Gastrocnemius medialis (tissue), 4 donors: Measurements from ENCODE around the gene DHRS9.

Experiments
- CTCF ChIP-seq, 5 experiments: fragments of 450-650 bp in 3 of 5; fragments of 200-600 bp in 2 of 5; sonication (generic) in 2 of 5; IDR thresholded peaks in 4 of 5; conservative IDR thresholded peaks in 1 of 5; 1 replicate in 4 of 5; 2 replicates in 1 of 5; pipeline ENCODE4 v1.5.1; 2016 to 2019; ENCODE audit warnings: antibody characterized with exemption in 5 of 5, mild to moderate bottlenecking in 3 of 5, moderate library complexity in 3 of 5
- POLR2A ChIP-seq, 2 donors: fragments of 450-650 bp; IDR thresholded peaks; one replicate each; pipeline ENCODE4 v1.6.1; 2017; ENCODE audit warnings: antibody characterized with exemption in 2 of 2, mild to moderate bottlenecking in 2 of 2, moderate library complexity in 2 of 2

DNA sequence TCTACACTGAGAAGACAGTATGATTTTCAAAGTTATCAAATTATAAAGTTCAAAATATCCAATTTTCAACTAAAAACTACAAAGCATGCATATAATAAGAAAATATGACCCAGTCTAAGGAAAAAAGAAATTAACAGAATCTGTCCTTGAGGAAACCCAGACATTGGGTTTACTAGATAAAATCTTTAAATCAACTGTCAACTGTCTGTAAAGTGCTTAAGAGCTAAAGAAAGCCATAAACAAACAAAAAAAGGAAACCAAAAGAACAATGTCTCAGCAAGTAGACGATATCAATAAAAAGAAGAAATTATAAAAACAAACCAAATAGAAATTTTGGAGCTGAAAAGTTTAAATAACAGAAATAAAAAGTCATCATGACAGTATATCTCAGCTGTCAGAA is 27.8 kb upstream of the DHRS9 start:
- no peak for TF ChIP-seq CTCF (IDR thresholded peaks at IDR 0.05 in 4 of 5, conservative IDR thresholded peaks at IDR 0.05 in 1 of 5)
- TF ChIP-seq POLR2A (IDR thresholded peaks at IDR 0.05): no peak
